ENCODE results near the gene SHPK.

DNA sequence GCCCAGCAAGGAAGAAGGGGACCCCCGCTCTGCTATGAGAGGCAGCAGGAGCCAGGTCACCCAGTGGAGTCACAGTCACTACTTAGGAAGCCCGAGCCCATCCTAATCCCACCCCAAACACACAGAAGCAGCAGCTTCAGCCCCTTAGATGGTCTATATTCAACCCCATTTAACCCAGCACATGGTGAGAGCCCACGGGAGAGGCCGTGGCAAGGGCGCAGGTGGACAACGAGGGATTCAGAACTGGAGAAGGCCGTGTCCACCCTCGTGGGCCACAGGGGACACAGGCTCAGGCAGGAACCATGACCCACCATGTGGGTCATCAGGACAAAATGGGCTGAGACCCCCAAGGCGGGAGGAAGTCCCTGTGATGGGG, 76.8 kb downstream of the SHPK start:
- no peak for TF ChIP-seq POLR2A (IDR thresholded peaks at IDR 0.05)
- TF ChIP-seq, protein P1, sequence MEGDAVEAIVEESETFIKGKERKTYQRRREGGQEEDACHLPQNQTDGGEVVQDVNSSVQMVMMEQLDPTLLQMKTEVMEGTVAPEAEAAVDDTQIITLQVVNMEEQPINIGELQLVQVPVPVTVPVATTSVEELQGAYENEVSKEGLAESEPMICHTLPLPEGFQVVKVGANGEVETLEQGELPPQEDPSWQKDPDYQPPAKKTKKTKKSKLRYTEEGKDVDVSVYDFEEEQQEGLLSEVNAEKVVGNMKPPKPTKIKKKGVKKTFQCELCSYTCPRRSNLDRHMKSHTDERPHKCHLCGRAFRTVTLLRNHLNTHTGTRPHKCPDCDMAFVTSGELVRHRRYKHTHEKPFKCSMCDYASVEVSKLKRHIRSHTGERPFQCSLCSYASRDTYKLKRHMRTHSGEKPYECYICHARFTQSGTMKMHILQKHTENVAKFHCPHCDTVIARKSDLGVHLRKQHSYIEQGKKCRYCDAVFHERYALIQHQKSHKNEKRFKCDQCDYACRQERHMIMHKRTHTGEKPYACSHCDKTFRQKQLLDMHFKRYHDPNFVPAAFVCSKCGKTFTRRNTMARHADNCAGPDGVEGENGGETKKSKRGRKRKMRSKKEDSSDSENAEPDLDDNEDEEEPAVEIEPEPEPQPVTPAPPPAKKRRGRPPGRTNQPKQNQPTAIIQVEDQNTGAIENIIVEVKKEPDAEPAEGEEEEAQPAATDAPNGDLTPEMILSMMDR (IDR thresholded peaks at IDR 0.05): no peak
